ENCODE measurements around the gene ZNF609.

GRCh38 chr15:64528871-64529270, 68.5 kb downstream of the ZNF609 start:
- no peak for TF ChIP-seq EZH2 (IDR thresholded peaks at IDR 0.05; ENCODE audit: insufficient read depth, poor library complexity, severe bottlenecking)
- TF ChIP-seq EZH2phosphoT487 (IDR thresholded peaks at IDR 0.05; ENCODE audit: insufficient read depth, low read depth), result no peak
